CD4-positive, alpha-beta T cell treated with Interleukin-6 for 4 hours (primary cell): ENCODE results near the gene KIN.
A peak's percentile ranks its signal among the peaks of the same experiment; 100 is the strongest.
"Not testable (repeated sequence)": the region's sequence is repeated elsewhere in the genome, so short reads cannot be mapped to it uniquely, and the experiment has no call there.

Experiments used
- DNase-seq: peaks from one replicate; pipeline ENCODE4 v3.0.0-alpha.2; 2020; ENCODE audit warnings: mixed read lengths

The KIN gene, protein sequence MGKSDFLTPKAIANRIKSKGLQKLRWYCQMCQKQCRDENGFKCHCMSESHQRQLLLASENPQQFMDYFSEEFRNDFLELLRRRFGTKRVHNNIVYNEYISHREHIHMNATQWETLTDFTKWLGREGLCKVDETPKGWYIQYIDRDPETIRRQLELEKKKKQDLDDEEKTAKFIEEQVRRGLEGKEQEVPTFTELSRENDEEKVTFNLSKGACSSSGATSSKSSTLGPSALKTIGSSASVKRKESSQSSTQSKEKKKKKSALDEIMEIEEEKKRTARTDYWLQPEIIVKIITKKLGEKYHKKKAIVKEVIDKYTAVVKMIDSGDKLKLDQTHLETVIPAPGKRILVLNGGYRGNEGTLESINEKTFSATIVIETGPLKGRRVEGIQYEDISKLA

DNA sequence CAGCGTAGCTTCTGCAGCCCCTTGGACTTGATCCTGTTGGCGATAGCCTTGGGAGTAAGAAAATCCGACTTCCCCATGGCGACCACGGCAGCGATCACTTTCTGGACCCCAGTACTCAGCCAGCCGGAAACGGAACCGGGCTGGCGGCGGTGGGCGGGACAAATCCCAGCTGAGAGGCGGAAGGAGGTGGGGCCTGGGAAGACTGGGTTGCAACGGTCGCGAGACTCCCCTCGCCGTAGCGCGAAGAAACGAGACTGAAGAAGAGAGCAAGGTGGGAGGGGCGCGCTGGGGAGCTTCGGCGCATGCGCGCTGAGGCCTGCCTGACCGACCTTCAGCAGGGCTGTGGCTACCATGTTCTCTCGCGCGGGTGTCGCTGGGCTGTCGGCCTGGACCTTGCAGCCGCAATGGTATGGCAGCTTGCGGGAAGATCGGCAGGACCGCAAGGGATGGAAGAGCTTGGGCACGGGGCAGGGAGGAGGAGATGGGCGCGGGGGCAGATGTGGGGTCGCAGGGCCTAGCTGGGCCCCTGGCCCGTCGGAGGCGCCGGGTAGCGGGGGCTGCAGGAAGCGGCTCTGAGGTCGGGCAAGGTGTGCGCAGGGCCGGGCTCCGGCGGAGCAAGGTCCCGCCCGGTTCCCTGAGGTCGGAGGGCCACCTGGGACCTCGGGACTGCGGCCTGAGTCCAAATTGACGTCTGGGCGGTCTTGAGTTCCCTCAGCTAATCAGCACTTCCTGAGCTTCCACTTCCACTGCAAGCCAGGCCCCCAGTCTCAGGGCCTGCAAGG lies at the start of gene KIN, which contains the start of gene ATP5F1C:
Gene KIN, minus strand, starts transcription at position 137 of the 782 bp plus-strand sequence. Its CDS starts 60 bp downstream, at position 77.
Gene ATP5F1C, plus strand, starts transcription at position 321 of the 782 bp plus-strand sequence. Its CDS starts 31 bp downstream, at position 352.
- peak; percentile 97 for DNase-seq

DNA sequence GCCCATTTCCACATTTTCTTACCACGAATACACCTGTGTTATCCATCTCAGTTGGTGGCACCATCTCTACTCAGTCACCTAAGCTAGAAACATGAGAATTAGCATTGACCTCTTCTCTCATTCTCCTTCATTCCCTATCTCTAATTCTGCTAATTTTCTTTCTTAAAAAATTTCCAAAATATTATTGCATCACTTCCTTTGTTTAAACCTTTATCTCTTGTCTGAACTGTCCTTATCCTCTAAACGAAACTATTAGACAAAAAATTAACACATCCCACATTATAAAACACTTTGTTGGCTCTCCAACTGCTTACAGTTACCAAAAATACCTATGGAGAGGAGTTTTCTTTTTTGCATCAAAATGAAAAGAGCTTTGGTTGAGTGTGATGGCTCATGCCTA lies 48.8 kb upstream of the KIN start:
- no peak for DNase-seq

DNA sequence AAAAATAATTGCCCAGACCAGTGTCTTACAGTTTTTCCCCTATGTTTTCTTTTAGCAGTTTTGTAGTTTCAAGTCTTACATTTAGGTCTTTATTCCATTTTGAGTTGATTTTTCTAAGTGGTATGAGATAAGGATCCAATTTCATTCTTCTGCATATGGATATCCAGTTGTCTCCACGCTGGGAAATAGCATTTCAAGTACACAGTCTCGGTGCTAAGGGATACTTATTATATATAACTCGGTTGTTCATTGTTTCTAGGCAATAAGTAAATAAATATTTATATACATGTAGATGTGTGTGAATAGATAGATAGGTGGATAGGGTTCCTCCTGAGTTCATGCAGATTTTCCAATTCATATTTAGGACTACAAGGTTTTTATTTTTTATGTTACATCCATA lies 46.5 kb upstream of the KIN start:
- DNase-seq: no peak

DNA sequence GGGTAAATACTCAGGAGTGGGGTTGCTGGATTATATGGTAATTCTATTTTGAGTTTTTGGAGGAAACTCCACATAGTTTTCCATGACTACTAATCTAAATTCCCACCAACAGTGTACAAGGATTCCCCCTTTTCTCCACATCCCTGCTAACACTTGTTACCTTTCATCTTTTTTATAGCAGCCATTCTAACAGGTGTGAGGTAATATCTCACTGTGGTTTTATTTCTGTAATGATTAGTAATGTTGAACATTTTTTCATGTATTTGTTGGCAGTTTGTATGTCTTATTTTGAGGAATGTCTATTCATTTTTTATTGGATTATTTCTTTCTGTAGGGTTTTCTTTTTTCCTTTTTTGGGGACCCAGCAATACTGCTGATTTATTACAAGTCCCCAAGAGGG lies 45.4 kb upstream of the KIN start:
- no peak for DNase-seq

DNA sequence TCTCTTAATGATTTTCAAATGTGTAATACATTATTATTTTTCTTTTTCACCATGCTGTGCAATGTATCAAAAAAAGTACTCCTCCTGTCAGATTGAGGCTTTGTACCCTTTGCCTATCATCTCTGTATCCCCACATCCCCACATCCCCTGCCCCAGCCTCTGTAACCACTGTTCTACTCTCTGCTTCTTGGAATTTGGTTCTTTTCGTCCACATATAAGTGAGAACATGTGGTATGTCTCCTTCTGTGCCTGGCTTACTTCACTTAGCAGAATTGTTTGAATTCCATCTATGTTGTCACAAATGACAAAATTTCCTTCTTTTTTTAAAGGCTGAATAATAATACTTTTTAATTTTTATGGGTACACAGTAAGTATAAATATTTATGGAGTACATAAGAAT lies 44.3 kb upstream of the KIN start:
- no peak for DNase-seq

DNA sequence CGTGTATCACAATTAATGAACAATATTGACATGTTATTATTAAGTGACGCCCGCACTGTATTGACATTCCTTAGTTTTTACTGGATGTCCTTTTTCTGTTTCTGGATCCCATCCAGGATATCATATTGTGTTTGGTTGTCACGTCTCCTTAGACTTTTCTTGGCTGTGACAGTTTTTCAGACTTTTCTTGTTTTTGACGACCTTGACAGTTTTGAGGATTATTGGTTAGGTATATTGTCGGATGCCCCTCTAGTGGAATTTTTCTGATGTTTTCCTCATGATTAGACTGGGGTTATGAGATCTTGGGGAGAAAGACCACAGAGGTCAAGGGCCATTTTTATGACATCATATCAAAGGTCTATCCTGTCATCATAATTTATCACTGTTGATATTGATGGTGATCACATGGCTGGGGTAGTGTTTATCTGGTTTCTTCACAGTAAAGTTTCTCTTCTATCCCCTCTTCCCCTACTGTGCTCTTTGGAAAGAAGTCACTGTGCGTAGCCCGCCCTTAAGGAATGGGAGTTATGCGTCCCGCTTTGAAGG lies 41.6 kb upstream of the KIN start:
- DNase-seq: no peak

DNA sequence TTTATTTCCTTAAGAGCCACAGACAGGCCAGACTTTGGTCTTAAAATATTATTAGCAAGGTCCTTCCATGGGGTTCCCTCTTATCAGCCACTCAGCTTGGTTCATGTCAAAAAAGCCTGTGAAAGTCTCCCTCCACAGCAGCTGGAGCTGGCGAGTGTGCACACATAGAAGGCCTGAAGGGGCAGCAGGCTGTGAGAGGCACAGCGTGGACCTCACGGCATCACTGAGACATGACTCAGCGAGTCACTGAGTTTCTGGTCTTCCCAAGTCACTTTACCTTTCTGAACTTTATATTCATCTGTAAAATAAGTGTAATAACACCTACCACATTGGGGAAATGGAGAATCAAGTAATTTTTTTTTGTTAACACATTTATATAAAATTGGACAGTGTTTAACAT lies 39.2 kb upstream of the KIN start:
- no peak for DNase-seq

DNA sequence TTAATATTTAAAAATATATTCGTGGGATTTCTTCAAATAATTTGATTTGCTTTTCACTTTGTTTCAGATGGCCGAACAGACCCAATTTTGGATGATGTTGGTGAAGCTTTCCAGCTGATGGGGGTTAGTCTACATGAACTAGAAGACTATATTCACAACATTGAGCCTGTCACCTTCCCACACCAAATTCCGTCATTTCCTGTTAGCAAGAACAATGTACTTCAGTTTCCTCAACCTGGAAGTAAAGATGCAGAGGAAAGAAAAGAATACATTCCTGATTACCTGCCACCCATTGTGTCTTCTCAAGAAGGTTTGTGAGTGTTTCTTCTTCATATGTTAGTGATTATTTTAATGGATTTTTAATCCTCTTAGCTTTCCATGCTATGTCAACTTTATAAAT lies 36.5 kb upstream of the KIN start:
- no peak for DNase-seq

DNA sequence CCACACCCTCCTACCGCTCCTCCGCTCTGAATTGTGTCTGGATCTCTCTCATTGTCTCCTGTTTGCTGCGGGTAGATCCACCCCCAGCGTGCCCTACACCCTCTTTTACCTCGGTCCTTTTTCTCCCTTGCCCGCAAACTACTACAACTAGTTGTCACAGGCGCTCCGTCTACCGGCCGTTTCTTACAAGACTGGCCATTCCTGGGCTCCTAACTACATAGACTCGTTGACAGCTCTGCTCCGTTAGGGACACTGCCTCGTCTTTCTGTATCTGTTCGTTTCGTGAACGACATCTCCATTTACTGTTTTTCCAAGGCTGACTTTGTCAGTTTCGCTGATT lies 31.3 kb upstream of the KIN start:
- peak; percentile 19 for DNase-seq

DNA sequence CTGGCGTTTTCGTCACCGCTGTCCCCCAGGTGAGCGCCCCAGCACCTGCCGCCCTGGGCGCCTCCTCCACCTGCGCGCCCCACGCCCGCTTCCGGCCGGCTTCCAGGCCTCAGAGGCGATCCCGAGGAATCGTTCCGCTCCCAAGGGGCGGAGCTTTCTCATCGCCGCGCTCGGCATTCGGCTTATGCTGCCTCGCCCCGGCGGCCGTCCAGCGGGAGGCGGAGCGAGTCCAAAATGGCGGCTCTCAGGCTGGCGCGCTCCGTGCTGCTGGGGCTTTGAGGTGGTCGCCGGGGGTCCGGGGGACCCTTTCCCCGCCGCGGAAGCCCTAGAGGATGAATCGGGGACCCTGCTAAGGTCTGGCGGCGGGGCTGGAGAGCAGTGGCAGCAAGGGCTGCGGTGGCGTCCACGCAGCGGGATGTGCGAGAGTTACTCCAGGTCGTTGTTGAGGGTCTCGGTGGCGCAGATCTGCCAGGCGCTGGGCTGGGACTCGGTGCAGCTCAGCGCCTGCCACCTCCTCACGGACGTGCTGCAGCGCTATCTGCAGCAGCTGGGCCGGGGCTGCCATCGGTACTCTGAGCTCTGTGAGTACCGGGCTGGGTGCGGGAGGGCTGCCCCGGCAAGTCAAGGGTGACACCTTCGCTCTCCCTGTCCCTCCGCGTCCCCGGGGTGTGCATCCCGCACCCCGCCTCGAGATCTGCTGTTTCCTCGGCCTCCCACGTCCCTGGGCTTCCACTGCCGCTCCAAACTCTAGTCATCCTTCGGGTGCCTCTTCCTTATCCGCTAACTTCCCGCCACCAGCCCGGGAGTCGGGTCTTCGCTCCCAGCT lies 30.7 kb upstream of the KIN start, which contains the start of gene TAF3:
Gene TAF3, plus strand, starts transcription at position 211 of the 826 bp plus-strand sequence. Its CDS starts 205 bp downstream, at position 416.
- peak; percentile 95 for DNase-seq

DNA sequence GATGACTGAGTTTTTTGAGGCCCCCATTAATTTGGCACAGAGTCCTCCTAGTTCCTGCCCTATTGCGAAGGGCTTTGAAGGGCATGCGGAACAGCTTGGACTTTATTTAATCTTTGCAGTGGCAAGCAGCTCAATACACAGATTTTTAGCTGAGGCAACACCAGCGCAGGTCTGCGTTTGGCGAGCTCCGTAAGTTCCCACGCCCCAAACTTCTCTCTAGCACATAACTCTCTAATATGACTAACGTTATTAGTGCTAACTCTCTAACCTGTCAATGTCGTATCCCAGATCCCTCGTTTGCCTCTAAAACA lies 30.1 kb upstream of the KIN start:
- no peak for DNase-seq

DNA sequence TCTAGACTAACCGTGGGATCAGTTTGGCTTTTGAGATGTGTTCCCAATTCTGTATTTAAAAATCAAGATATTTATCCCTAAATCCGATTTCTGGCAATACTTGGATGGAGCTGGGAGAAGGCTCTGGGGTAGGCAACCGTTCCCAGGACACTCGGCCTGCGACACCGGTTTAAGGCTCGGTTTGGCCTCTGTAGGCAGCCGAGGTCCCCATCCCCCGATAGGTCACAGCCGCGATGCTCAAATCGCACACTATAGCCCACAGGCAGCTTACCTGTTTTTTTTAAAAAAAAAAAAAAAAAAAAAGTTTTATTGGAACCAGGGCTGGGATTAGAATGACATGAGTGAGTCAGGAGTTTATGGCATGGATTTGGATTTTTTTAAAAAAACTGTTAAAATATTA lies 29.8 kb upstream of the KIN start:
- no peak for DNase-seq

DNA sequence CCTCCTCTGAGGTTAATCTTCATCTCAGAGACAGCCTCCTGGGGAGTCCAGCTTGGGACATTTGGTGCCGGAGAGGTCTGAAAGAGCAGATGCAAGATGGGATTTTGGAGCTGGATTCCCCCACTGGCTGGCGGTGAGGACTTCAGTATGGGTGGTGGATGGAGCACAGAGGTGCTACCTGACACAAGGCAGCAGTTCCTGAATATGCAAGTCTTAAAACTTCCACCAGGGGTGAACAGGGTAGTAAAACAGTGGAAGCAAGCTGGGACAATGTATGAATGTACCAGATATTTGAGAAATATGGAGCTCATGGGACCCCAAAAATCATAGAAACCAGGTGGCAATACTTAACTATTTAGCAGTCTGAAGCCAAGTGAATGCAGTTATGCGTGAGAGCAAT lies 25.7 kb upstream of the KIN start:
- no peak for DNase-seq

DNA sequence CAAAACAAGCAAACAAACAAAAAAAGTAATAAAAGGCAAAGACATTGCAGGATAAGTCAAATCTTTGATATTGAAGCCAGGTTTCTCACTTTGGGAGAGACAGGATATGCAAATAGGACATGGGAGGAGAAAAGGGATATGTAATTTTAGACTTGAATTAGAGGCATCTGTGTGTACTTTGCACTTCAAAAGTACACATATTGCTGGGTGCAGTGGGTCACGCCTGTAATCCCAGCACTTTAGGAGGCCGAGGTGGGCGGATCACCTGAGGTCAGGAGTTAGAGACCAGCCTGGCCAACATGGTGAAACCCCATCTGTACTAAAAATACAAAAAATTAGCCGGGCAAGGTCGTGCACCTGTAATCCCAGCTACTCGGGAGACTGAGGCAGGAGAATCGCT lies 23.9 kb upstream of the KIN start:
- DNase-seq: not testable (repeated sequence)

DNA sequence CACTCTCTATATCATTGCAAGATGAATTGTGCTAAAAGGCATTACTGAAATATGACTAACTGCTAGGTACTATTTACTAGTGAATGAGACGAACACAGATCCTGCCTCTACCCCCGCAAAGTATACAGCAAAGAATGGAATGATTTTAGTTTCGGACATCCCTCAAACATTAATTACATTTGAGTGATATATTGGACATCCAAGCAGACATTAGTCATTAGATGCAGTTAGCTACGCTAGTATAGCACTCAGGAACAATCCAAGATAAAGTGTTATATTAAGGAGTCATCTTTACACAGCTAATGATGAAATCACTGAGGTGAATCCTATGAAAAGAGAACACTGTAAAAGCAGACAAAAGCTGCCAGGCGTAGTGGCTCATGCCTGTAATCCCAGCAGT lies 23.2 kb upstream of the KIN start:
- DNase-seq: no peak

DNA sequence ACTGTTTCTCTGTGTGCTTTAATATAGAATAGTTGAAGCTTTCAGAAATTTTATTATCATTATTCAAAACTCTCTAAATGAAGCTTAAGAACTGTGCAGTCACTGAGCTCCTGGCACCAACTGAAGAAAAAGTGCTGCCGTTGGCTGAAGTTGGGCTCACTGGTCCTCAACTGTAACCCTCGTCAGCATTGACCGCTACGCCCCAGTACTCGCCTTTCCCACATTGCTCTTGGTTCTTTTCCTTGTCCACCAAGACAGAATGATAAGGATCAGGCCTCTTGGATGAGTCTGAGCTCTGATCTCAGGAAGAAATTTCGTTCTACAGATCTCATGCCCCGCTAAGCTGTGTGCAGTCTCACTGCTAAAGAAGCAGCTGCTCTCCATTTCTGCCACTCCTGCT lies 22.6 kb upstream of the KIN start:
- DNase-seq: no peak

DNA sequence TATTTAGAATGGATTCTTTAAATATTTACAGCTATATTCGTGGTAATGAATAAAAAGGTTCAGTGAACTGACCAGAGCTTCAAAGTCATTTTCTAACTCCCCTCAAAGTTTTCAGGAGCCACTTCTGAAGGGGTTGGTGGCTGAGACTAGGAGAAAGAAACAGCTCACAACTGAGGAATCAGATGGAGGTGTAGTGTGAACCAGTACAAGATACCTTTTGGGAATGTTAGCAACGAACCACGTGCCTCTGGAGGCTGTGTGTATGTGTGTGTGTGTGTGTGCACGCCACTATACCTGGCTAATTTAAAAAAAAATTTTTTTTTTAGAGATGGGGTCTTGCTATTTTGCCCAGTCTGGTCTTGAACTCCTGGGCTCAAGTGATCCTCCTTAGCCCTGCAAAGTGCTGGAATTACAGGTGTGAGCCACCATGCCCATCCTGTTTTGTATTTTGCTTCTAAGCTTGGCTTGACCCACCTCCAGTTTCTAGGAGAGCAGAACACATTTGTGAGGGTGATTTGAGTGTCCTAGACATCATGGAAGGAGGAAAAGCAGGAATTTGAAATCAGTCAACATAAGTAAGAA lies 21.0 kb upstream of the KIN start:
- no peak for DNase-seq

DNA sequence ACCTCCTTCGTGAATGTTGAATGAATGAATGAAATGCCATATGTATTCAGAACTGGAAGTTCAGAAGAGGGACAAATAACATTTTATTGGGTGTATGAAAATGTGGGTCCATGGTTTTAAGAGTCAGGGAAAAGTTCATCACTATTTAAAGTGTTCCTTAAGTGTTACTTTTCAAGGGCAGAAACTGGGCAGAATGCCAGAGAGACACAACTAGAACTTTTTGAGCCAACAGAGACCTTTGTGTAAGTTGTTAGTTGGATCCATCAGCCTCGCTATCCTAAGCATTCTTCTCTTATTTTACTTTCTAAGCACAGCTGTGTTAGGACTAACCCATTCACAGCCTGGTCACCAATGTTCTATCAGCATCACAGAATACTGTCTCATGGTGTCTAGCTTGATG lies 16.9 kb upstream of the KIN start:
- DNase-seq: no peak

DNA sequence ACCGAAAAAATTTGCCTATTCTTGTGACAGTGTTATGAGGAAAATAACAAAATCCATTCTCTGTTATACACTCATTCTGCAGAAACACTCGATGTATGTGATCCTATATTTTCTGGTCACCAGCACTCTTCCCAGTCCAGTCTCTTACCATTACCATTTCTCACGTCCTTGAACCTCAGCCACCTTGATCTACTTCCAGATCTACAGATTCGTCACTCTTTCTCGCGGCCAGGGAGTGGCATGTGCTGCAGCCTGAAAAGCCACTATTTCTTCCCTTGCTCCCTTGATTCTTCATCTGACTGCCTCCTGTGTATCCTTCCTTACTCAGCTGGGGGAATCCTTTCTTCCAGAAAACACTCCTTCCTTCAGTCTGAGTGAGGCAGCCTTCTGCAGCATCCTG lies 16.4 kb upstream of the KIN start:
- no peak for DNase-seq

DNA sequence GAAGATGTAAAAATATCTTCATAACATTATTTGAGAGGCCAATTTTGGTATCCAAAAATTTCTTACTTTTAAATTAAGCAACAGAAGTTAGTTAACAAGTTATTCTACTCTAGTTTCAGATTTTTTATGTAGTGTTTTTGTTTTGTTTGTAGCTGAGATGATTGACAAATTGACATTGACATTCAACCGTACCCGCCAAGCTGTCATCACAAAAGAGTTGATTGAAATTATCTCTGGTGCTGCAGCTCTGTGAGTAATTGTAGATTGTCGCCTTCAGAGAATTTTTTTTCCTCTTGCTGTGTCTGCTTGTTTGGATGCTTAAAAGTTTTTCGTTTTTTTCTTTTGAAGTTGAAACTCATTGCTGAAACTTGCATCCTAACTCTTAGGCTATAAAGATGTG lies 14.8 kb upstream of the KIN start:
- no peak for DNase-seq

DNA sequence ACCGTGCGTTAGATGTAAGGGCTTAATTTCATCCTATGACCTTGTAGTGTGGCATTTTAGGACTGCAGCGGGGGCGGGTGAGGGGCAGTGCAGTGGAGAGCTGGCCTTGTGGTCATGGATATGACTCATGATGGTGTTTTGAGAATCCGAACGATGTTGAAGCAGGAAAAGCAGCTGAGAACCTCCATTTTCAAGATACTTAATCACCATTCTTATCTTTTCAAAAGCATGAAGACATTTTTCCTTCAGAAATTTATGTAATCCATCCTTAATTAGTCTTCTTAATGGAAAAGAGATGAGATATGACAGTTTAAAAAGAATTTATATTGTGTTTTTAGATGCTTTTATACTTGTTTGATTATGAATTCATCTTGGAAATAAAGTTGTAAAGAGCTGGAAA lies 9.8 kb upstream of the KIN start:
- DNase-seq: no peak

DNA sequence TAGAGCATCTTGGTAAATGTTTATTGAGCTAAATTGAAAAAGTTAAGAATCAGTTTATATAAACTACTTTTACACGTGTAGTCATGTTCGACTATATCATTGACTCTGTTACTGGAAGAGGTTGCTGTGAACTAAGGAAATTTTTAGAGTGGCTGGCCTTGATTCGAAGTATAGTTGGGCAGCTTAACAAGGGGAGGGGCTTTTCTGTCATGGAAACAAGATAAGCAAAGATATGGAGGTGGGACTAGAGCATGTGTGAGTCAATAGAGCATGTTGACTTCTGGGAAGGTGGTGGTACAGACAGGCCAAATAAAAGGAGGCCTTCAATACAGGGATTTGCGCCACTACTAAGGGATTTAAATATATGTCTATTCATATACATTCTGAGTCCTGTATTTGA lies 7.8 kb upstream of the KIN start:
- DNase-seq: no peak
